GM12878 (cell line): ENCODE results near the gene PPOX.

Experiments used
- BRCA1 ChIP-seq: IDR thresholded peaks from 2 replicates; pipeline ENCODE4 v1.6.1; 2011; ENCODE audit warnings: low read depth, low read length, improper control_type of control experiment
- CTCF ChIP-seq, 3 experiments: IDR thresholded peaks in 2 of 3; conservative IDR thresholded peaks in 1 of 3; 2 replicates each; pipeline ENCODE4 v1.5.1; 2011; ENCODE audit warnings: low read depth in 3 of 3, low read length in 3 of 3, mild to moderate bottlenecking in 3 of 3, control low read depth in 2 of 3, moderate library complexity in 2 of 3, inconsistent platforms in 1 of 3, mixed read lengths in 1 of 3; ENCODE audit not compliant: control insufficient read depth in 2 of 3, insufficient read depth in 1 of 3; ENCODE audit errors: extremely low read depth in 1 of 3
- EP300 ChIP-seq, 2 experiments: fragments of 150-350 bp in 1 of 2; IDR thresholded peaks; 2 replicates each; pipeline ENCODE4 v1.6.1; 2011 to 2012; ENCODE audit warnings: low read depth in 2 of 2, low read length in 2 of 2, borderline replicate concordance in 1 of 2, improper control_type of control experiment in 1 of 2, inconsistent platforms in 1 of 2; ENCODE audit not compliant: control insufficient read depth in 1 of 2
- EZH2 ChIP-seq: IDR thresholded peaks from 2 replicates; pipeline ENCODE4 v1.6.1; 2012; ENCODE audit warnings: low read depth, mild to moderate bottlenecking, control low read depth, inconsistent platforms, low read length, borderline replicate concordance; ENCODE audit not compliant: control insufficient read depth
- IKZF1 ChIP-seq: fragments of 450-650 bp; conservative IDR thresholded peaks from 2 replicates; pipeline ENCODE4 v1.6.1; 2017; ENCODE audit warnings: antibody characterized with exemption, mild to moderate bottlenecking
- MAX ChIP-seq: IDR thresholded peaks from 2 replicates; pipeline ENCODE4 v1.6.1; 2012; ENCODE audit warnings: low read depth, low read length, improper control_type of control experiment
- MXI1 ChIP-seq: fragments of 150-350 bp; IDR thresholded peaks from 2 replicates; pipeline ENCODE4 v1.6.1; 2011; ENCODE audit warnings: low read depth, mild to moderate bottlenecking, inconsistent platforms, low read length, improper control_type of control experiment
- PBX3 ChIP-seq: IDR thresholded peaks from 2 replicates; pipeline ENCODE4 v1.6.1; 2011; ENCODE audit warnings: mild to moderate bottlenecking, low read depth, low read length, moderate library complexity; ENCODE audit not compliant: insufficient replicate concordance
- POLR2AphosphoS5 ChIP-seq: IDR thresholded peaks from 2 replicates; pipeline ENCODE4 v1.6.1; 2011; ENCODE audit warnings: mild to moderate bottlenecking, low read length, inconsistent platforms
- RB1 ChIP-seq: fragments of 450-650 bp; formaldehyde crosslinking; IDR thresholded peaks from 2 replicates; pipeline ENCODE4 v1.6.1; 2017; ENCODE audit warnings: mild to moderate bottlenecking, borderline replicate concordance
- REST ChIP-seq: IDR thresholded peaks from 2 replicates; pipeline ENCODE4 v1.6.1; 2012; ENCODE audit warnings: mild to moderate bottlenecking, low read depth, low read length
- RFX5 ChIP-seq: IDR thresholded peaks from 2 replicates; pipeline ENCODE4 v1.6.1; 2011; ENCODE audit warnings: low read depth, low read length, improper control_type of control experiment
- ZNF274 ChIP-seq: IDR thresholded peaks from one replicate; pipeline ENCODE4 v1.8.0; 2011; ENCODE audit not compliant: insufficient read length, insufficient read depth

- no peak for TF ChIP-seq BRCA1
- TF ChIP-seq RFX5, result no peak
- no peak; the same call in 1 of the 2 replicates for TF ChIP-seq POLR2AphosphoS5
- TF ChIP-seq ZNF274, result no peak
- TF ChIP-seq MXI1, result no peak
- TF ChIP-seq IKZF1, result no peak
- TF ChIP-seq CTCF (IDR thresholded peaks at IDR 0.05 in 2 of 3, conservative IDR thresholded peaks at IDR 0.05 in 1 of 3; ENCODE audit: control insufficient read depth in 2 of 3, extremely low read depth in 1 of 3, insufficient read depth in 1 of 3, low read depth in 3 of 3, low read length in 3 of 3), result no peak
- TF ChIP-seq MAX, result no peak
- TF ChIP-seq PBX3, result no peak
- no peak for TF ChIP-seq EP300 (IDR thresholded peaks at IDR 0.05; ENCODE audit: borderline replicate concordance in 1 of 2, control insufficient read depth in 1 of 2, low read depth in 2 of 2, low read length in 2 of 2)
- no peak for TF ChIP-seq RB1
- TF ChIP-seq EZH2, result no peak
- TF ChIP-seq REST, result no peak
Measured at GRCh38 chr1:161121042-161121650, 45.1 kb upstream of the PPOX start.
